GM21360 (cell line): ENCODE data around the gene CORO7.
A peak's percentile ranks its signal among the peaks of the same experiment; 100 is the strongest.
"Not testable (repeated sequence)": the region's sequence is repeated elsewhere in the genome, so short reads cannot be mapped to it uniquely, and the experiment has no call there.

Experiments
- ATAC-seq: cut with Tn5 transposase; IDR thresholded peaks from one replicate; pipeline ENCODE4 v1.9.1; 2021; ENCODE audit warnings: mild to moderate bottlenecking, moderate library complexity; ENCODE audit not compliant: unreplicated experiment

CORO7 gene

GRCh38 chr16:4358831-4359561 lies 57.4 kb downstream of the CORO7 start:
- ATAC-seq: no peak

- ATAC-seq: no peak
Observed at GRCh38 chr16:4358236-4358635, 58.2 kb downstream of the CORO7 start.

- ATAC-seq: no peak
Observed at GRCh38 chr16:4356820-4357219, 59.6 kb downstream of the CORO7 start.

GRCh38 chr16:4354512-4355409 lies 61.6 kb downstream of the CORO7 start:
- ATAC-seq: no peak

GRCh38 chr16:4353675-4354074 lies 62.7 kb downstream of the CORO7 start:
- no peak for ATAC-seq

- ATAC-seq: no peak
Observed at GRCh38 chr16:4352843-4353242, 63.6 kb downstream of the CORO7 start.

- ATAC-seq: no peak
Observed at GRCh38 chr16:4351880-4352279, 64.5 kb downstream of the CORO7 start.

GRCh38 chr16:4350787-4351659 lies 65.4 kb downstream of the CORO7 start, which contains the start of gene PAM16:
Gene PAM16 (minus strand): TSS chr16:4351321. CDS start chr16:4351234, 87 bp downstream.
- peak; percentile 86 for ATAC-seq

- no peak for ATAC-seq
Observed at GRCh38 chr16:4350365-4350786, 66.0 kb downstream of the CORO7 start.

GRCh38 chr16:4349332-4349731 lies 67.1 kb downstream of the CORO7 start:
- ATAC-seq: no peak

GRCh38 chr16:4347765-4348509 lies 68.5 kb downstream of the CORO7 start:
- ATAC-seq: no peak

GRCh38 chr16:4347010-4347409 lies 69.4 kb downstream of the CORO7 start:
- ATAC-seq: no peak

GRCh38 chr16:4345836-4346781 lies 70.3 kb downstream of the CORO7 start:
- no peak for ATAC-seq

GRCh38 chr16:4344983-4345835 lies 71.2 kb downstream of the CORO7 start:
- ATAC-seq: no peak

- ATAC-seq: not testable (repeated sequence)
Observed at GRCh38 chr16:4344300-4344982, 72.0 kb downstream of the CORO7 start.

GRCh38 chr16:4342866-4343744 lies 73.3 kb downstream of the CORO7 start:
- no peak for ATAC-seq

GRCh38 chr16:4341250-4341649 lies 75.1 kb downstream of the CORO7 start:
- ATAC-seq: no peak
